Putamen (tissue), 1 donor: Measurements from ENCODE around the gene NDUFS6.

Experiments
- DNase-seq: peaks from one replicate; pipeline ENCODE4 v3.0.0-alpha.2; 2016; ENCODE audit warnings: low spot score

Gene NDUFS6

DNA sequence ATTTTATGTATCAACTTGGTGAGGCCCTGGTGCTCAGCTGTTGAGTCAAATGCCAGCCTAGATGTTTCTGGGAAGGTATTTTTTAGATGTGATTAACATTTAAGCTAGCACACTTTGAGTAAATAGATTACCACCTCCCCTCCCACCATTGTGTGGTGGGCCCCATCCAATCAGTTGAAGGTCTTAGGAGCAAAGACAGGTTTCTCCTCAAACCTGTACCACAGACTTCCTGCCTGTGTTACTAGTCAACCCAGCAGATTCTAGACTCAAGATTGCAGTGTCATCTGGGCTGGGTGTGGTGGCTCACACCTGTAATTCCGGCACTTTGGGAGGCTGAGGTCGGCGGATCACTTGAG, 35.3 kb upstream of the NDUFS6 start:
- no peak for DNase-seq

DNA sequence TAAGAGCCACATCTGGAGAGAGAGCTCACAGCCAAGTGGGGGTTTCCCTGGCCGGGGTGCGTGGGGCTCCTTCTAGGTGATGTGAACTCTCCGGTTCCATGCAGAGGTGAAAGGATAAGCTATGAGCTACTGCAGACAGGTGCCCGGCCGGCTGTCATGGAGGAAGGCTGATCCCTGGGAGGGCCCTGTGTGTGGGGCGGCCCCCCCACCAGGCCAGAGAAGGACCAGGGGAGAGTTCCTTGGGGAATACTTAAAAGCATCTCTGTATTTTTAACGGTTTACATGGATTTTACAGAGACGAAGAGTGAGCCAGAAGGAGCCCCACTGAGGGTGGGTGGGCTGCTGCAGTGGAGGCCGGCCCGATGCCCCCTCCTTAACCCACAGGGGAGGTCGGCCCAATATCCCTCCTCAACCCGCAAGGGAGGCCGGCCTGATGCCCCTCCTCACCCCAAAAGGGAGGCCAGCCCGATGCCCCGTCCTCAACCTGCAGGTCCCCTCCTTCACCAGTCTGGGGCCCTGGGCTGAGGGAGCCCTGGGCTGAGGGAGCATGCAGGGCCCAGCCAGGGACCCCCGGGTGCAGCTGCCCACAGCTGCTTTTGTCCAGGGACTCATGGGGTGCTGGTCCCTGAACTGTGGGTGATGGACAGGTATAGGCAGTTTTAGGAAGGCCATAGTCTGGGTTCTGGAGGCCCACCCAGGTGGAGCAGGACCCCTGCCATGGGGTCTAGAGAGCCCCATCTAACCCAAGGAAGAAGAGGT, 33.5 kb upstream of the NDUFS6 start:
- no peak for DNase-seq

DNA sequence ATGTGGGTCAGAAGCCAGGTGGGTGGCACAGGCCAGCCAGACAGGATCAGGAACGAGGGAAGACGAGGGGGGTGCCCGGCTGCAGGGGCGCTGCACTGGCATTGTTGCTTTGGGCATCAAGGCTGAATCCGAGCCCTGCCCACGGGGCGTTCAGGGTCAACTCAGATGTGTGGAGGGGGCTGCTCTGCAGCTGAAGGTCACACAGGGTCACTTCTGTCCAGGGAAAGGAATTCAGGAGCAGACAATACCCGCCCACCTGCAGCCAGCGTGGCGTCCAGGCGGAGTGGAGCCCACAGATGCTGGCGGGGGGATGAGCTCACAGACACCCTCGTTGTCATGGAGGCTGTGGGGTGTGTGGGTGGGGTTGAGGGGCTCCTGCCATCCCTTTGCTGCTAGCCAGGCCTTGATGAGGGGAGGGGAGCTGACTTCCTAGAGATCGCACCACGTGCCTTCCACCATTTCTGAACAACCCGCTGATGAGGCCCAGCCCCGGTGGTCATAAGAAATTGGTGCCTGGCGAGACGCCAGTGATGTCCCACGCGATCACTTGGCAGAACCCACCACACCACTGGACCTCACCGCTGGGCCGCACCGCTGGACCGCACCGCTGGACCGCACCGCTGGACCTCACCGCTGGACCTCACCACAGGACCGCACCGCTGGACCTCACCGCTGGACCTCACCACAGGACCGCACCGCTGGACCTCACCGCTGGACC, 32.8 kb upstream of the NDUFS6 start:
- DNase-seq: no peak

DNA sequence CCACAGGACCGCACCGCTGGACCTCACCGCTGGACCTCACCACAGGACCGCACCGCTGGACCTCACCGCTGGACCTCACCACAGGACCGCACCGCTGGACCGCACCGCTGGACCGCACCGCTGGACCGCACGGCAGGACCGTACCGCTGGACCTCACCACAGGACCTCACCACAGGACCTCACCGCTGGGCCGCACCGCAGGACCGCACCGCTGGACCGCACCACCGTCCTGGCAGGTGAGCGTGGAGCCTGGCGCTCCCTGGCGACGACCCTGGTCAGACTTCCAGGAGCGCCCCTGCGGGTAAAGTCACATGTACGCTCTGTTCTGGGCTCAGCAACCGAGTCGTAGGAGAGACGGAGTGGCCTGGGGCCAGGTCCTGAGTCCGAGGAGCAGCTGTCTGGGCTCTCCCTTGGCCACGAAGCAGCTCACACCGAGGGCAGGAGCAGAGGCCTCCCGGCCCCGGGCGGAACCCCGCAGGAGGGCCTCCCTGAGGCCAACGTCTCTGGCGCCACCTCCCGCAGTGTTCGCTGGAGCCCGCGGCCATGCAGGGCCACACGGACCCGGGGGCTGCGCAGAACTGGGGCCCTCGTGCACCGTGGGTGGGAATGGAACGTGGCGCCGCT, 32.1 kb upstream of the NDUFS6 start:
- no peak for DNase-seq

DNA sequence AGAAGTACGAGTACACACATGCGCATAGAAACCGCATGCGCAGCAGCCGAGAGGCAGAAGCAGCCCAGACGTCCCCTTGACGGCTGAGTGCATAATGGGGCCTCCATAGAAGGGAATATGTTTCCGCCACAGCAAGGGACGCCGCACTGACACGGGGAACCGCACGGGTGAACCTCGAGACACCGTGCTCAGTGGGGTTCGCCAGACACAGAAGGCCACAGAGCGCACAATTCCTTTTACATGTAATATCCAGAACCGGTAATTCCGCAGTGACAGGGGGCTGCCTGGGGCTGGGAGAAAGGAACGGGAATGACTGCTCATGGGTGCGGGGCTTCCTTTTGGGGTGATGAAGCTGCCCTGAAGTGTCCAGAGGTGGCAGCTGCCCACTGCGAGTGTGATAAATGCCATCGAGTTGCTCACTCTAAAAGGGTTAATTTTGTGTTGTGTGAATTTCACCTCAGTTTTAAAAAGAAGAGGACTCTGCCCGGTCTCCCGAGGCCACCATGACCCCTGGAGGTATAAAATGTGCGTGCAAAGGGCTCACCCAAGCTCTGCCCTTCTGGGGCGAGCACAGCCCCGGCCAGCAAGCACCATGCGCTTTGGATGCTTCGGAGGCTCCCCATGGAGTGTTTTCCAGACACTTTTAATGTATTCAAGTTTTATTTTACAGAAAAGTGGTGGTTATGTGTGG, 31.3 kb upstream of the NDUFS6 start:
- no peak for DNase-seq

DNA sequence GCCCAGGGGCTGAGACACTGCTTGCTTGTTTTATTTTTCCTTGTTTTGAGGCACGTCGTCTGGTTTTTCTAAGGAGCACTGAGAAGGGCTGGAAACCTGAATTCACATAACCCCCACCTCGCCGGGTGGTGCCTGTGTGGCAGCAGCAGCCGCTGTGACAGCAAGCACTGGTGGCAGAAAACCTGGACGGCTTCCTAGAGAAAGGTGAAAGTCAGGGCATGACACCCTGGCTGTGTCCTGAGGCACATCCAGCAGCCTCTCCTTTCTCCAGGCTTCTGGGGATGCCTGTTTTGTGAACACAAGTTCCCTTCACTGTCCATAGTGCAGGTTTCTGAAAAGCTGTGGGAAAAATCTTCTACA, 30.8 kb upstream of the NDUFS6 start:
- DNase-seq: no peak

DNA sequence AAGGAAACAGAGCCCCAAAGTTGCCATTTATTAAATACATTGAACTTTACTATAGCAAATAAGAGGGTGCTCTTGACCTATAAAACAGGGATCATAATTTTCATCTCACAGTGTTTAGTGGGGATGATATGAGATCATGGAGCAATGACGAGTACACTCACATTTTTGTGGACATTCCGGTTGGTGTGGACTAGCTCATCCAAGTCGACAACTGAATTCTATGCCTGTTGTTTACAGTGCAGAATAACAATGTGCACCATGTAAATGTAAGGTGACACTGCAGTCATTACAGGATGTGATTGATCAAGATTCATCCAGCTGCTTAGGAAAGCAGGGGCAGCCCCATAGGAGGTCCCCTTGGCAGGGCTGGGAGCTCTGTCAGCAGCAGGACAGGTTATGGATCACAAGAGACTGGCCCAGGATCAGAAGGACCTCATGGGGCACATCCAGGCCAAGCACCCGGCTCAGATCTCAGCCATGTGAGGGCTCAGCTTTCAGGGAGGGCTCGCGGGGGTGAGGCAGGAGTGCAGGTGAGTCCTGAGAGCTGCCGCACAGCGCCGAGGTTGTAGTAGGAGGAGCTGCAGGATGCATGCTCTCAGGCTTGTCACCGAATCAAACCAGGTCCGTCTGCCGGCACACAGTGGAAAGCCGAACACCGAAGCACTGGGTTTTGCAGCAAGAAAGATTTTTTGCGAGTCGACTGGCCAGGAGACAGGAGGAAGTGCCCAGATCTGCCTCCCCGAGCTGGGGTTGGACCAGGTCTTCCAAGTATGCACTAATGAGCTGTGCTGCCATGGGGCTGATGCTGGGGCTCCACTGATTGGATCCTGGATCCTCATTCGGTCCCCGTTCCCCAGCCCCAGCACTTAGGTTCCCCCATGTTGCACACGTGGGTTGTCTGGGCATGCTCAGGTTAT, 29.8 kb upstream of the NDUFS6 start:
- no peak for DNase-seq

DNA sequence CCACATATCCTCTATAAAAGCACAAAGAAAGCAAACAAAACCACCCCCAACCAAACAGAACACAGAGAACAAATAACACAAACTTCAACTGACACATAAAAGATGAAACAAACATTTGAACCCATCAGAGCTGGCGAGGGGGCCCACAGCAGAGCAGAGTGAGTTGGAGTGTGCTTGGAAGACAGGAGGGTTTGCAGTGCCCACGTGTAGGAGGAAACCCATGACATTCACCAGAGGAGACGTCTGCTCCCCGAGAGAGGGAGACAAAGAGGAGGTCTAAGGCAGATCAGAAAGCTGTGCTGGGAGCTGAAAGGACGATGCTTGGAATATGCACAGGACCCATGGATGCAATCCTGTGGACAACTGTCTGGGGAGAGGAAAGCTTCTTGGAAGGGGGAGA, 28.6 kb upstream of the NDUFS6 start:
- no peak for DNase-seq

DNA sequence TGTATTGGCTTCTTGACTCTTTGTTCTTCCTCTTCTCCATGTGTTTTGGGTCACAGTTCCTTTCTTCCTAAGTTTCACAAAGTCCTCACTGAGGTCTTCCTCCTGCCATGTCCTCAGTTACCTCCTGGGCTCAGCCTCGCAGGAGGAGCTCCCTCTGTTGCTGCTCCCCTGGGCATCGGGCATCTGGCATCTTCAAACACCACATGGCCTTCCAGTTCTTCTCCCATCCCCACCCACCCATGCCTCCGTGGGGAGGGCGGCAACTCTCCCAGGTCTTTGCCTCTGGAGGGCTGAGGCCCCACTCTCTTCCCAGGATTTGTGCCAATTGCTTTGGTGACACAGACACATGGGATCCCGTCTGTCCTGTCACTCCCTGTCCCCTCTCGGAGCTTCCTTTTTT, 24.4 kb upstream of the NDUFS6 start:
- DNase-seq: no peak

DNA sequence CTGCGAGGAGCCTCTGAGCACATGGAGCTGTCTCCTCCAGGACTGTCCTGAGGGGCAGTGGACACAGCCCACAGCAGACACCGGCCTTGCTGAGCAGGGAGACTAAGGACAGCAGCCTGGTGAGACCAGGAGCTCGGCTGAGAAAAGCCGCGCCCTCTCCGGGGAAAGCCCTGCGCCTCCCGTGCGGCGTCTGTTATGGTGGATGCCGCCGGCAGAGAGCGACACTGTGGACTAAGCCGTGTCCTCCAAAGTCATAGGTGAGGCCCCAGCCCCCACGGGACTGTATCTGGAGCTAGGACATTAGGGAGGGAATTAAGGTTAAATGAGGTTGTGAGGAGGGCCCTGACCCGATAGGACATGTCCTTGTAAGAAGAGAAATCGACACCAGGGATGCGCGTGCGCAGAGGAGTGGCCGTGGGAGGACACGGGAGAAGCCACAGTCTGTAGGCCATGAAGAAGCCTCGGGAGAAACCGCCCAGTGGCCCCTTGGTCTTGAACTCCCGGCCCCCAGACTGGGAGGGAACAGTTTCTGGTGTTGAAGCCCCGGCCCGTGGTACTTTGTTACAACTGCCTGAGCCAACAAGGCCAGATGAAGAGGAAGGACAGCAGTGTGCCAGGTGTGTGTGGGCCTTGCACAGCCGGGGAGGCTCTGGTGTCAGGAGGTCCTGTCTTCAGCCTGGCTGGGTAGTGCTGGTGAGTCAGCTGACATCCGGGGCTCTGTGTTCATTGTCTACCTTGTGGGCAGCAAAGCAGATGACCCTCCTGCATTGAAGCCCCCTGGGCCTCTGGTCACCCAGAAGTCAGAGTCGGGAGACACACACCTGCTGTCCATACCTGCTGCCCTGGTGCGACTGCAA, 23.7 kb upstream of the NDUFS6 start:
- DNase-seq: no peak

DNA sequence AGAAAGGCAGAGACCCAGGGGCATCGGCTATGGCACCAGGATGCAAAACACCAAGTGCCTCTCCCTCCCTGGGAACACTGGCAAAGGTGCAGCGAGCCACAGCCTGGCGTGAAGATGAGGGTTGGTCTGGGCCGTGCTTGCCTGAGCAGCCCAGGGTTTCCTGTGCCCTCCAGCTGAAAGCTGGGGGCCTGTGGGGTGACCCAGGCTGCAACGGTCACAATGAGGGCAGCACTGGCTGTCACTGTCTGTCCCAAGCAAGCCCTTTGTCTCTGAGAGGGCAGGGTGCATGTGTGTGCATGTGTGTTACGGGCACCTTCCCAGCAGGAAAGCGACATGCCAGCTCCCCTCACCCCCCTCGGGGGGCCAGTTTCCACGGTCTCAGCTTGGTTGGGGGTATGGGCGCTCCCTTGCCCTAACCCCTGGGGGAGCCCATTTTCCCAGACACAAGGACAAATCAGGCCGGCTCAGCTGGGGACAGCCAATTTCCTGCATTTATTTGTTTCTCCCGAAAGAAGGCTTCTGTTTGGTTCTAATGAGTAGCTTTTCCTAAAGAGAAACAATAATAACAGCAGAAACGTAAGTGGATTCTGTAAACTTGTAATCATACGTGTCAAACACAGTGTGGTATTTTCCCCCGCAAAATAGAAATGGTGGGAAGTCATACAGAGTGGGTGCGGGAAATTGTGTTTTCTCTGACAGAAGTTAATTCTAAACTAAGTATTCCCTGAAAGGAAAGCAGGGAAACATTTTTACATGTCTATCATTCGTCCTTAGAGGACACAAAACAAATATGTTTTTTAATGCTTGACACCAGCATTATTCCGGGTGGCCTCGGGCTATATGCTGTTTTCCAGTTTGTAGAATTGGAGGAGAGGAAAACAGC, 22.8 kb upstream of the NDUFS6 start:
- no peak for DNase-seq

DNA sequence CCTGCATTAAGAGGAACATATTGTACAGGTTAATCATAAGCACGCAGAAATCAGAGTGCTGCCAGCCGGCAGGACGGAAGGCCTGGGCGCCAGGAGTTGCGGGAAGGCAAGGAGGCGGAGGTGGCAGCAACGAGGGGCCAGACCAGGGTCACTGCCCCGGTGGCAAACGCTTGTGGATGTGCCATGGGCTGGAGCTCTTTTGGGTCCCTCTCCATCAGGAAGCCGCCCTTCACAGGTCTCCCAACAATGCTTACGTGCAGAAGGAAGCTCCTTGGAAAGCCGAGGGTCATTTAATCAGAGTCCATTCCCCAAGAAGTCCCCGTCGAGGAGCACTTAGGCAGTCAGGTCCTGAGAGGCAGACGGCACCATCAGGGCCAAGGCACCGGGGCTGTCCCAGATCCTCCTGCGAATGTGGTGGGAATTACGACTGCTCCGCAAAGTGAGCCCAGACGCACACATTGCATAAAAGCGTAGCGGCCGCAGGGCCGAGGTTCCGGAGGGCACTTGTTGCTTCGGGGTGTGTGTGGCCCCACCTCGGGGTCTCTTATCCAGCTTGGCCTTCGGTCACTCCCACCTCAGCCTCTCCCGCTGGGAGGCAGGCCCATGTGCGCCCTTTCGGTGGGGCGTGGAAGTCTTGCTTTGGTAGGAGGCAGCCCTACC, 22.1 kb upstream of the NDUFS6 start:
- DNase-seq: no peak

DNA sequence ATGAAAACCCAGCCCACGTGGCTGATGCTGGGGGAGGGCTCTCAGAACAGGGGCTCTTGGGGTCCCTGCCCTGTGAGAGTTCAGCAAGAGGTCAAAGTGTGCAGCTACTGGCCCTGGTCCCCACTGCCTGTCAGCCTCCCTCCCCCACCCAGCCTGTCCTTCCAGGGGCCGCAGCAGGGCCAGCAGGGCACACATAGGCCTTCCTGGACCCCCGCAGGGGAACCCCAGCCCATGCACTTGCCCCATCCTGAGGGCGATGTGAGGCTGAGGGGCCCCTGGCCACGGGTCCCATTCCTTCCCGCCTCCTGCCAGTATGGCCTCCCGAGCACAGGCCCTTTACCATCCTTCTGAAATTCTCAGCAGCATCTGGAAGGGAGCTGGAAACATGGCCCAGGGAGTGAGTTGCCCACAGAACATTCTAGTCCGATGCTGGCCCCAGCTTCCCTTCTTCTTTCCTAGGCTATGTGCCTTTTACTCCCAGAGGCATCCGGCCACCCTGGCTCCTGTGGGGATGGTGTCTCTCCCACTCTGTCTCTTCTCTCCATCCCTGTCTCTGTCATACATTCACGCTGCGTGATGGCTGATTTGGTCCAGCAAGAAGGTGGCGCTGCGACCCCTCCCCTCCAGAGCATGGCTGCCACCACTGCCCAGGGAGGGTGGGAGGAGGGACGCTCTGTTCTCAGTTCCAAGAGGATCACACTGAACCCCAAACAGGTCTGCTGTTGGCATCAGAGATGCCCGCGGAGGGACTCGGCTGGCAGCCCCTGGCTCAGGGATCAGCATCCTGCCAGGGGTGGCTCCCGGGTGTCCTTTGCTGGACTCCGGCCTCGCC, 21.2 kb upstream of the NDUFS6 start:
- no peak for DNase-seq

DNA sequence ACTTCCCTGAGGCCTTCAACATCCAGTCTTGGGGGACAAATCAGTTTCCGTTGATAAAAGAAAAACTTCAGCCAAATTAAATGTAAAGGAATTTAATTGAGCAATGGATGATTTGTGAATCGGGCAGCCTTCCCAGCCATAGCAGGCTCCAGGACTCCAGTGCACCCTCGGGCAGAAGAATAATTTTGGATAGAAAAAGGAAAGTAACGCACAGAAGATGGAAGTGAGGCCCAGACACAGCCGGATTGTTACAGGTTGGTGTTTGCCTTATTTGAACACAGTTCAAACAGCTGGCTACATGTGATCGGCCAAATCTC, 20.6 kb upstream of the NDUFS6 start:
- DNase-seq: no peak

DNA sequence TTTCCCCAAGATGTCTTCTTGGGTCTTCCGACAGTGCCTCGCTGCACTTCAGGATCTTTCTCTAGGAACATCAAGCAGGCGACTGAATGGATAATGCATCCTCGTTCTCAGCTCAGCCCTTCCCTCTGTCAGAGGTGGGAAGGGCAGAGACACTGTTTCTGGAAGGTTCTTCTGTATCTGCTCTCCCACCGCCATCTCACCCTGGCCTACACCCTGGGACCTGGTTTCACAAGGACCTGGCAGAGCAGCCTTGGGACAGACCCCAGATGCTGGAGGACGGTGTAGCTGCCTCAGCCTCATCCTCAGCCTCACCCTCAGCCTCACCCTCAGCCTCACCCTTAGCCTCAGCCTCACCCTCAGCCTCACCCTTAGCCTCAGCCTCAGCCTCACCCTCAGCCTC, 20.1 kb upstream of the NDUFS6 start:
- DNase-seq: no peak

DNA sequence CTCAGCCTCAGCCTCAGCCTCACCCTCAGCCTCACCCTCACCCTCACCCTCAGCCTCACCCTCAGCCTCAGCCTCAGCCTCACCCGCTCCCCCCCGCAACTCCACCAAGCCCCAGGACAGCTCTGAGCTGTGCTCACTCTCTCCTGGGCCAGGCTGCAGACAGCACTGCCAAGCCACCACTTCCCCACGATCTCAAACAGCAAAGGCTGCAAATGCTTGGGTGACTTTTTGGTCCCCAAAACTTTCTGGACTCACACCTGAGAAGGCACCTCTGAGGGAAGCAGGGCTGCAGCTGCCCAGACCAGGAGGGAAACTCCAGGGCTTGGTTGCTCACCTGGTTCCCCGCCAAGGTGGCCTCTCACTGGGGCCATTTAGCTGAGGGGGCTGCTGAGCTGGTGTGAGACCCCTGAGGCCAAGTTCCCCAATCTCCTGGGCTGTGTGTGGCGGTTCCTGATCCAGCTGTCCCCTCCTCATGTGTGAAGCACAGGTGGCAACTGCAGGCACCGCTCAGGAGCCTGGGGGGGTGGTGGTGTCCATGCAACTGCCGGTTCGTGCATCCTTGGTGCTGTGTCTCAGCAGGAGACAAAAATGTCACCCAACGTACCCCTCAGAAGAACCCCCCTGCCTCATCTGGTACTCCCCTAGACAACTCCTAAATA, 19.4 kb upstream of the NDUFS6 start:
- no peak for DNase-seq

DNA sequence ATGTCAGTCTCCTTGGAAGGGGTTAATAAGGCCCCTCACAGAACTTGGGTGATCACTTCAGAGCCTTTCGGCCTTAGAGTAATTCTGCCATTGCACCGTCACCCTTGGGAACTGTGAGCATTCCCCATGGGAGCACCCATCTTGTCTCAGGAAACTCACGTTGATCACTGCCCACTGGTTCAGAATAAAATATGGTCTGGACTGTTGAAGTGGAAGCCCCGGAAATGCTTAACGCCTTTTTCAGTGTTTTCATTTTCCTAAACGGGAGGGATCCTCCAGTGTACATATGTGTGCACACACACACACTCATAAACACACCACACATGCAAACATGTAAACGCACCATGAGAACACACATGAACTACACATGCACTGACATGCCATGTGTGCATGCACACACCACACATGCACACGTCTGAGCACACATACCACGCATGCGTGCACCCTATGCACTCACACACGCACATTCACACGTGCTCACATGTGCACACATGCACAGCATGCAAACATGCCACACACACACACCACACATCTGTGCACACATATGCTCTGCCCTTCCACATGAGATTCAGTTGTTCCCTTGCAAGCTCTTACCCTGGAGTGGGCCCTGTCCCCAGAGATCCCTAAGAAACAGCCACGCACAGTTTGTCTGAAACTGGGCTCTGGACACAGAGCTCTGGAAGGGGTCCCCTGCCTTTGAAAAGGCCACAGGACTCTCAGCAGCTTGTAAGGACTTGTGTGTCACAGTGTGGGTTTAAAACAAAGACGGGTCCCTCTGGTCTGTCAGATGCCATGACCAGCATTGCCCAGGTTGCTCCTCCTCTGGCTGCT, 18.6 kb upstream of the NDUFS6 start:
- no peak for DNase-seq
